Keratinocyte (primary cell): ENCODE data around the gene PYY. TPM values are rescaled to one million over a fixed set of nuclear protein-coding genes. Genes with fewer than 3 reads are reported as not detected.

Experiments
- DNase-seq: peaks from one replicate; pipeline ENCODE4 v3.0.0-alpha.2; 2011; ENCODE audit warnings: low read depth, missing footprints, low spot score
- FAIRE-seq: peaks from 2 replicates; lab custom pipeline; 2011; peaks lifted over from hg19 to GRCh38; lab: Jason Lieb, UNC
- H2AFZ ChIP-seq: 2 replicates; pipeline ENCODE4 v1.6.0; 2012; ENCODE audit warnings: low read length, control low read depth, inconsistent platforms; ENCODE audit not compliant: control insufficient read depth
- H3K27ac ChIP-seq: 2 replicates; pipeline ENCODE4 v1.5.1; 2011; ENCODE audit warnings: low read length; ENCODE audit not compliant: control insufficient read depth, insufficient read depth
- H3K27me3 ChIP-seq: 3 replicates; pipeline ENCODE4 v1.6.0; 2011; ENCODE audit warnings: low read length; ENCODE audit not compliant: control insufficient read depth, insufficient read depth; ENCODE audit errors: extremely low read depth
- H3K36me3 ChIP-seq, 2 experiments: 2 replicates in 1 of 2; 3 replicates in 1 of 2; pipeline ENCODE4 v1.5.1; 2011; ENCODE audit warnings: low read length in 2 of 2, mild to moderate bottlenecking in 1 of 2; ENCODE audit not compliant: control insufficient read depth in 2 of 2, insufficient read depth in 2 of 2; ENCODE audit errors: extremely low read depth in 1 of 2
- H3K4me1 ChIP-seq: 3 replicates; pipeline ENCODE4 v1.5.1; 2011; ENCODE audit warnings: low read length; ENCODE audit not compliant: control insufficient read depth, insufficient read depth; ENCODE audit errors: extremely low read depth
- H3K4me2 ChIP-seq: 3 replicates; pipeline ENCODE4 v1.6.0; 2011; ENCODE audit warnings: low read depth, low read length; ENCODE audit not compliant: control insufficient read depth, insufficient read depth; ENCODE audit errors: extremely low read depth
- H3K4me3 ChIP-seq, 3 experiments: fragments of 200-600 bp in 1 of 3; sonication (generic) in 1 of 3; 2 replicates in 2 of 3; 3 replicates in 1 of 3; pipeline ENCODE4 v1.5.1; 2011 to 2016; ENCODE audit warnings: low read length in 3 of 3, mild to moderate bottlenecking in 3 of 3, control low read depth in 2 of 3, inconsistent platforms in 1 of 3, low read depth in 1 of 3, mixed read lengths in 1 of 3, mixed run types in 1 of 3, moderate library complexity in 1 of 3; ENCODE audit not compliant: control insufficient read depth in 2 of 3, insufficient read depth in 2 of 3; ENCODE audit errors: extremely low read depth in 1 of 3
- H3K79me2 ChIP-seq: 2 replicates; pipeline ENCODE4 v1.6.0; 2012; ENCODE audit warnings: low read length; ENCODE audit not compliant: control insufficient read depth, insufficient read depth
- H3K9ac ChIP-seq: 3 replicates; pipeline ENCODE4 v1.6.0; 2011; ENCODE audit warnings: low read length; ENCODE audit not compliant: control insufficient read depth, insufficient read depth; ENCODE audit errors: extremely low read depth
- H3K9me1 ChIP-seq: 3 replicates; pipeline ENCODE4 v1.6.0; 2011; ENCODE audit warnings: low read length; ENCODE audit not compliant: control insufficient read depth, insufficient read depth; ENCODE audit errors: extremely low read depth
- H3K9me3 ChIP-seq: 2 replicates; pipeline ENCODE4 v1.5.1; 2012; ENCODE audit warnings: low read depth, low read length; ENCODE audit not compliant: control insufficient read depth
- H4K20me1 ChIP-seq: 3 replicates; pipeline ENCODE4 v1.6.0; 2011; ENCODE audit warnings: low read length; ENCODE audit not compliant: control insufficient read depth, insufficient read depth; ENCODE audit errors: extremely low read depth
- EZH2 ChIP-seq: IDR thresholded peaks from one replicate; pipeline ENCODE4 v1.6.1; 2012; ENCODE audit warnings: inconsistent platforms, mild to moderate bottlenecking, low read length, moderate library complexity
- dilution Hi-C: fragments of 300-500 bp; cut with MboI; formaldehyde crosslinking; loops from one replicate; pipeline ENCODE4 v1.7.0; 2020; ENCODE audit warnings: low sequenced_read_pairs; ENCODE audit not compliant: extremely low pct_ligation_motif_present
- polyA plus RNA-seq, 5 experiments: library from polyadenylated mRNA; depleted of rRNA in 3 of 5; stranded (reverse) in 3 of 5; stranded (forward) in 1 of 5; unstranded in 1 of 5; fragments of >200 nt; gene quantifications; 1 replicate in 1 of 5; 2 replicates in 3 of 5; 3 replicates in 1 of 5; pipeline versions ENCODE4 v1.2.1 to v1.2.3, GENCODE V29; 2011 to 2012; ENCODE audit warnings: missing spikeins in 2 of 5, low read depth in 1 of 5, low replicate concordance in 1 of 5
- TF ChIP-seq, protein P1 (sequence below), 3 experiments: IDR thresholded peaks in 1 of 3; conservative IDR thresholded peaks in 1 of 3; optimal IDR thresholded peaks in 1 of 3; 2 replicates in 2 of 3; 3 replicates in 1 of 3; pipeline versions ENCODE3 to v1.5.1; 2011; ENCODE audit warnings: low read length in 3 of 3, mild to moderate bottlenecking in 3 of 3, moderate library complexity in 2 of 3, control low read depth in 1 of 3, inconsistent platforms in 1 of 3; ENCODE audit not compliant: insufficient read depth in 2 of 3; ENCODE audit errors: extremely low read depth in 1 of 3

Gene PYY
- polyA plus RNA-seq, 1 donor (not counting 4 experiments of a cell fraction or from before 2014, with no cell fraction given), result not detected

DNA sequence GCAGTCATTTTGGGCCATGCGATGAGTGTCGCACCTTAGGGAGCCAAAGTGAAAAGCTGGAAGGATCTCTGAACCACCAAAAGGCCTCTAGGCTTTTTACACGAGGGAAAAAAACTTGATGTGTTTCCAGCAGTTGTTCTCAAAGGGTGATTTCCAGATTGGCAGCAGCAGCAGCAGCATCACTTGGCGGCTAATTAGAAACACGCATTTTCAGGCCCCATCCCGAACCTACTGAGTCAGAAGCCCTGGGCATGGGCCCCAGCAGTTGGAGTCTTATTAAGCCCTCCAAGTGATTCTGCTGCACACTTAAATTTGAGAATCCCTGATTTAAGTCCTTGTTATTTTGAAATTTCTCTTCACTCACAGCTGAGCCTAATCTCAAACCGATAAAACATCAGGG lies 25.3 kb upstream of the PYY start:
- Histone ChIP-seq H3K4me2 (no peak overlapping the region), H3K9me1 (no peaks in the 10 kb centered on the region), H3K36me3 (no peaks in the 10 kb centered on the region), H3K79me2 (no peaks in the 10 kb centered on the region), H4K20me1 (no peaks in the 10 kb centered on the region), H3K4me1 (no peaks in the 10 kb centered on the region), H3K4me3 (no peak overlapping the region), H3K27ac (no peak overlapping the region), H3K27me3 (peaks cover 48% of the 10 kb centered on the region), H3K9ac (no peak overlapping the region), H3K9me3 (no peaks in the 10 kb centered on the region), H2AFZ (no peak overlapping the region)
- no peak for FAIRE-seq
- DNase-seq, result no peak
- TF ChIP-seq EZH2, result peak; percentile 54
- TF ChIP-seq, protein P1, sequence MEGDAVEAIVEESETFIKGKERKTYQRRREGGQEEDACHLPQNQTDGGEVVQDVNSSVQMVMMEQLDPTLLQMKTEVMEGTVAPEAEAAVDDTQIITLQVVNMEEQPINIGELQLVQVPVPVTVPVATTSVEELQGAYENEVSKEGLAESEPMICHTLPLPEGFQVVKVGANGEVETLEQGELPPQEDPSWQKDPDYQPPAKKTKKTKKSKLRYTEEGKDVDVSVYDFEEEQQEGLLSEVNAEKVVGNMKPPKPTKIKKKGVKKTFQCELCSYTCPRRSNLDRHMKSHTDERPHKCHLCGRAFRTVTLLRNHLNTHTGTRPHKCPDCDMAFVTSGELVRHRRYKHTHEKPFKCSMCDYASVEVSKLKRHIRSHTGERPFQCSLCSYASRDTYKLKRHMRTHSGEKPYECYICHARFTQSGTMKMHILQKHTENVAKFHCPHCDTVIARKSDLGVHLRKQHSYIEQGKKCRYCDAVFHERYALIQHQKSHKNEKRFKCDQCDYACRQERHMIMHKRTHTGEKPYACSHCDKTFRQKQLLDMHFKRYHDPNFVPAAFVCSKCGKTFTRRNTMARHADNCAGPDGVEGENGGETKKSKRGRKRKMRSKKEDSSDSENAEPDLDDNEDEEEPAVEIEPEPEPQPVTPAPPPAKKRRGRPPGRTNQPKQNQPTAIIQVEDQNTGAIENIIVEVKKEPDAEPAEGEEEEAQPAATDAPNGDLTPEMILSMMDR (optimal IDR thresholded peaks at IDR 0.05 in 1 of 3, IDR thresholded peaks at IDR 0.05 in 1 of 3, conservative IDR thresholded peaks at IDR 0.05 in 1 of 3; ENCODE audit: extremely low read depth in 1 of 3, insufficient read depth in 2 of 3, low read length in 3 of 3), result no peak
- dilution Hi-C loops, result no loop called here

DNA sequence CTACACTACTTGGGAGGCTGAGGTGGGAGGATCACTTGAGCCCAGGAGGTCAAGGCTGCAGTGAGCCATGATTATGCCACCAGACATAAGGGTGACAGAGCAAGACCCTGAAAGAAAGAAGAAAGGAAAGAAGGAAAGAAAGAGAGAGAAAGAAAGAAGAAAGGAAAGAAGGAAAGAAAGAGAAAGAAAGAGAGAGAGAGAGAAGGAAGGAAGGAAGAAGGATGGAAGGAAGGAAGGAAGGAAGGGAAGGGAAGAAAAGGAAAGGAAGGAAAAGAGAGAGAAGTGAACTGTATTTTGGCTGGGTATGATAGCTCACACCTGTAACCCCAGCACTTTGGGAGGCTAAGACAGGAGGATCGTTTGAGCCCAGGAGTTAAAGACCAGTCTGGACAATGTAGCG lies 24.3 kb upstream of the PYY start:
- Histone ChIP-seq H3K27me3 (peaks cover 39% of the 10 kb centered on the region), H3K36me3 (no peaks in the 10 kb centered on the region), H3K4me2 (no peak overlapping the region), H3K4me1 (no peaks in the 10 kb centered on the region), H2AFZ (no peak overlapping the region), H4K20me1 (no peaks in the 10 kb centered on the region), H3K4me3 (no peak overlapping the region), H3K9ac (no peak overlapping the region), H3K9me3 (no peaks in the 10 kb centered on the region), H3K79me2 (no peaks in the 10 kb centered on the region), H3K9me1 (no peaks in the 10 kb centered on the region), H3K27ac (no peak overlapping the region)
- no peak for TF ChIP-seq EZH2
- TF ChIP-seq, protein P1 (optimal IDR thresholded peaks at IDR 0.05 in 1 of 3, IDR thresholded peaks at IDR 0.05 in 1 of 3, conservative IDR thresholded peaks at IDR 0.05 in 1 of 3; ENCODE audit: extremely low read depth in 1 of 3, insufficient read depth in 2 of 3, low read length in 3 of 3), result no peak
- dilution Hi-C loops, result no loop called here
- no peak for DNase-seq
- FAIRE-seq, result no peak
